Panc1 (cell line): ENCODE data around the gene PDGFD. TPM values are rescaled to one million over a fixed set of nuclear protein-coding genes. Genes with fewer than 3 reads are reported as not detected.

Experiments
- ATAC-seq: fragments of 200-7000 bp; cut with Tn5 transposase; 2 replicates; pipeline ENCODE4 v1.9.1; 2020; ENCODE audit warnings: mild to moderate bottlenecking, moderate library complexity
- BruUV-seq: library from RNA; stranded (reverse); fragments of 400-500 nt; replicated peaks from 2 replicates; lab custom pipeline; 2021; lab: Mats Ljungman, UMichigan
- CTCF ChIA-PET: fragments of 300-600 bp; sonication (Branson Sonifier 250); formaldehyde crosslinking; loops from one replicate; lab custom pipeline; 2022; ENCODE audit warnings: antibody characterized with exemption; lab: Charles Lee
- POLR2A ChIA-PET: fragments of 300-600 bp; sonication (Branson Sonifier 250); formaldehyde crosslinking; loops from one replicate; lab custom pipeline; 2022; ENCODE audit warnings: antibody characterized with exemption; lab: Charles Lee
- DNase-seq: peaks from one replicate; pipeline ENCODE4 v3.0.0-alpha.2; 2010; ENCODE audit warnings: low read depth, low spot score
- H3K27ac ChIP-seq: 2 replicates; pipeline ENCODE4 v1.5.1; 2011; ENCODE audit warnings: mild to moderate bottlenecking, low read length, inconsistent platforms
- H3K27me3 ChIP-seq: fragments of 200-500 bp; sonication (Bioruptor generic); 2 replicates; pipeline ENCODE4 v1.6.0; 2014; ENCODE audit warnings: low read length, inconsistent platforms; ENCODE audit not compliant: control insufficient read depth, insufficient read depth
- H3K36me3 ChIP-seq: fragments of 200-500 bp; sonication (Bioruptor generic); 2 replicates; pipeline ENCODE4 v1.5.1; 2014; ENCODE audit warnings: inconsistent platforms, mild to moderate bottlenecking, low read length, moderate library complexity; ENCODE audit not compliant: control insufficient read depth, insufficient read depth
- H3K4me1 ChIP-seq: 2 replicates; pipeline ENCODE4 v1.5.1; 2011; ENCODE audit warnings: inconsistent platforms, mild to moderate bottlenecking, low read length, moderate library complexity; ENCODE audit not compliant: control insufficient read depth, insufficient read depth
- H3K4me3 ChIP-seq, 2 experiments: 2 replicates each; pipeline ENCODE4 v1.5.1; 2011 to 2012; ENCODE audit warnings: low read depth in 2 of 2, low read length in 2 of 2, mild to moderate bottlenecking in 2 of 2, inconsistent platforms in 1 of 2, moderate library complexity in 1 of 2
- H3K9me3 ChIP-seq: fragments of 200-500 bp; sonication (Bioruptor generic); 2 replicates; pipeline ENCODE4 v1.5.1; 2014; ENCODE audit warnings: low read depth, mild to moderate bottlenecking, inconsistent platforms, low read length, moderate library complexity; ENCODE audit not compliant: control insufficient read depth, insufficient read depth
- POLR2AphosphoS5 ChIP-seq: IDR thresholded peaks from 2 replicates; pipeline ENCODE4 v1.6.1; 2012; ENCODE audit warnings: mild to moderate bottlenecking, low read depth, low read length, moderate library complexity
- SIN3A ChIP-seq: IDR thresholded peaks from 2 replicates; pipeline ENCODE4 v1.6.1; 2012; ENCODE audit warnings: low read depth, mild to moderate bottlenecking, low read length, moderate library complexity, borderline replicate concordance; ENCODE audit not compliant: insufficient read depth
- TCF7L2 ChIP-seq: IDR thresholded peaks from 2 replicates; pipeline ENCODE4 v1.6.1; 2011; ENCODE audit warnings: mild to moderate bottlenecking, low read depth, low read length, inconsistent platforms
- in situ Hi-C: cut with HindIII; loops from 2 replicates; pipeline ENCODE4 v1.10.0; 2016; ENCODE audit warnings: low sequenced_read_pairs, low pct_unique_long_range_greater_than_20kb
- intact Hi-C: fragments of 100-400 bp; cut with micrococcal nuclease; formaldehyde crosslinking; loops from one replicate; pipeline ENCODE4 v1.10.0; 2022; ENCODE audit not compliant: unreplicated experiment
- total RNA-seq: library from RNA; stranded (reverse); gene quantifications from one replicate; pipeline ENCODE4 v1.2.1, GENCODE V29; 2021; ENCODE audit not compliant: unreplicated experiment
- TF ChIP-seq, protein P1 (sequence below): fragments of 450-650 bp; IDR thresholded peaks from 2 replicates; pipeline ENCODE4 v1.5.1; 2017; ENCODE audit warnings: mild to moderate bottlenecking
- TF ChIP-seq, protein P2 (sequence below), 2 experiments: IDR thresholded peaks; 2 replicates each; pipeline ENCODE4 v1.6.1; 2011 to 2012; ENCODE audit warnings: low read depth in 2 of 2, control low read depth in 1 of 2, low read length in 1 of 2, mild to moderate bottlenecking in 1 of 2, moderate library complexity in 1 of 2; ENCODE audit not compliant: insufficient read depth in 1 of 2

Gene PDGFD
- total RNA-seq, 1 experiment from 2014 or later, result 1.3 TPM

GRCh38 chr11:103883856-103884255, 280.1 kb downstream of the PDGFD start:
- ATAC-seq, result no peak
- no peak for DNase-seq
- in situ Hi-C loops (no loop called here), intact Hi-C loops (no loop called here)
- POLR2A ChIA-PET, result no interaction called here
- BruUV-seq, result no TSS peak
- Histone ChIP-seq H3K4me1 (no peaks in the 10 kb centered on the region), H3K9me3 (no peaks in the 10 kb centered on the region), H3K27ac (no peak overlapping the region), H3K4me3 (no peak overlapping the region), H3K27me3 (no peaks in the 10 kb centered on the region), H3K36me3 (no peaks in the 10 kb centered on the region)
- TF ChIP-seq SIN3A, result no peak
- TF ChIP-seq, protein P1, sequence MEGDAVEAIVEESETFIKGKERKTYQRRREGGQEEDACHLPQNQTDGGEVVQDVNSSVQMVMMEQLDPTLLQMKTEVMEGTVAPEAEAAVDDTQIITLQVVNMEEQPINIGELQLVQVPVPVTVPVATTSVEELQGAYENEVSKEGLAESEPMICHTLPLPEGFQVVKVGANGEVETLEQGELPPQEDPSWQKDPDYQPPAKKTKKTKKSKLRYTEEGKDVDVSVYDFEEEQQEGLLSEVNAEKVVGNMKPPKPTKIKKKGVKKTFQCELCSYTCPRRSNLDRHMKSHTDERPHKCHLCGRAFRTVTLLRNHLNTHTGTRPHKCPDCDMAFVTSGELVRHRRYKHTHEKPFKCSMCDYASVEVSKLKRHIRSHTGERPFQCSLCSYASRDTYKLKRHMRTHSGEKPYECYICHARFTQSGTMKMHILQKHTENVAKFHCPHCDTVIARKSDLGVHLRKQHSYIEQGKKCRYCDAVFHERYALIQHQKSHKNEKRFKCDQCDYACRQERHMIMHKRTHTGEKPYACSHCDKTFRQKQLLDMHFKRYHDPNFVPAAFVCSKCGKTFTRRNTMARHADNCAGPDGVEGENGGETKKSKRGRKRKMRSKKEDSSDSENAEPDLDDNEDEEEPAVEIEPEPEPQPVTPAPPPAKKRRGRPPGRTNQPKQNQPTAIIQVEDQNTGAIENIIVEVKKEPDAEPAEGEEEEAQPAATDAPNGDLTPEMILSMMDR, result no peak
- no peak for TF ChIP-seq POLR2AphosphoS5
- no peak for TF ChIP-seq TCF7L2
- TF ChIP-seq, protein P2, sequence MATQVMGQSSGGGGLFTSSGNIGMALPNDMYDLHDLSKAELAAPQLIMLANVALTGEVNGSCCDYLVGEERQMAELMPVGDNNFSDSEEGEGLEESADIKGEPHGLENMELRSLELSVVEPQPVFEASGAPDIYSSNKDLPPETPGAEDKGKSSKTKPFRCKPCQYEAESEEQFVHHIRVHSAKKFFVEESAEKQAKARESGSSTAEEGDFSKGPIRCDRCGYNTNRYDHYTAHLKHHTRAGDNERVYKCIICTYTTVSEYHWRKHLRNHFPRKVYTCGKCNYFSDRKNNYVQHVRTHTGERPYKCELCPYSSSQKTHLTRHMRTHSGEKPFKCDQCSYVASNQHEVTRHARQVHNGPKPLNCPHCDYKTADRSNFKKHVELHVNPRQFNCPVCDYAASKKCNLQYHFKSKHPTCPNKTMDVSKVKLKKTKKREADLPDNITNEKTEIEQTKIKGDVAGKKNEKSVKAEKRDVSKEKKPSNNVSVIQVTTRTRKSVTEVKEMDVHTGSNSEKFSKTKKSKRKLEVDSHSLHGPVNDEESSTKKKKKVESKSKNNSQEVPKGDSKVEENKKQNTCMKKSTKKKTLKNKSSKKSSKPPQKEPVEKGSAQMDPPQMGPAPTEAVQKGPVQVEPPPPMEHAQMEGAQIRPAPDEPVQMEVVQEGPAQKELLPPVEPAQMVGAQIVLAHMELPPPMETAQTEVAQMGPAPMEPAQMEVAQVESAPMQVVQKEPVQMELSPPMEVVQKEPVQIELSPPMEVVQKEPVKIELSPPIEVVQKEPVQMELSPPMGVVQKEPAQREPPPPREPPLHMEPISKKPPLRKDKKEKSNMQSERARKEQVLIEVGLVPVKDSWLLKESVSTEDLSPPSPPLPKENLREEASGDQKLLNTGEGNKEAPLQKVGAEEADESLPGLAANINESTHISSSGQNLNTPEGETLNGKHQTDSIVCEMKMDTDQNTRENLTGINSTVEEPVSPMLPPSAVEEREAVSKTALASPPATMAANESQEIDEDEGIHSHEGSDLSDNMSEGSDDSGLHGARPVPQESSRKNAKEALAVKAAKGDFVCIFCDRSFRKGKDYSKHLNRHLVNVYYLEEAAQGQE (IDR thresholded peaks at IDR 0.05; ENCODE audit: insufficient read depth in 1 of 2, low read depth in 2 of 2, low read length in 1 of 2), result no peak
- CTCF ChIA-PET, result no interaction called here

- POLR2A ChIA-PET, result no interaction called here
- H3K9me3 ChIP-seq, result no peaks in the 10 kb centered on the region
- no TSS peak for BruUV-seq
These were observed 280.7 kb downstream of the PDGFD start for GRCh38 chr11:103883291-103883690.

More at GRCh38 chr11:103883291-103883690, 280.7 kb downstream of the PDGFD start:
- no peak for TF ChIP-seq TCF7L2
- TF ChIP-seq, protein P1, result no peak
- TF ChIP-seq POLR2AphosphoS5, result no peak
- H3K27me3 ChIP-seq, result no peaks in the 10 kb centered on the region
- DNase-seq (no peak), ATAC-seq (no peak)
- H3K4me1 ChIP-seq, result no peaks in the 10 kb centered on the region
- CTCF ChIA-PET, result no interaction called here
- intact Hi-C loops, result no loop called here
- in situ Hi-C loops, result no loop called here
- H3K36me3 ChIP-seq, result no peaks in the 10 kb centered on the region
- no peak overlapping the region for H3K4me3 ChIP-seq
- no peak overlapping the region for H3K27ac ChIP-seq
